ENCODE results near the gene TBC1D5. TPM values are rescaled to one million over a fixed set of nuclear protein-coding genes. Genes with fewer than 3 reads are reported as not detected.

Gene TBC1D5
- total RNA-seq, 1 experiment from 2014 or later = 33.9 TPM

DNA sequence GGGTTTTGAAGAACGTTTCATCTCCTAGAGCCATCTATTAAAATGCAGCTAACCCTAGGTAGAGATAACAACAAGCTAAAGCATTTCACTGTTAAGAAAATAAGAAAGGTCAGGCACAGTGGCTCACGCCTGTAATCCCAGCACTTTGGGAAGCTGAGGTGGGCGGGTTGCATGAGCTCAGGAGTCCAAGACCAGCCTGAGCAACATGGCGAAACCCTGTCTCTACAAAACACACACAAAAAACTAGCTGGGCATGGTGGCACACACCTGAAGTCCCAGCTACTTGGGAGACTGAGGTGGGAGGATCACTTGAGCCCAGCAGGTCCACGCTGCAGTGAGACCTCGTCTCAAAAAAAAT lies 5.4 kb upstream of the TBC1D5 start (continued):
- no peak for TF ChIP-seq CTCF (IDR thresholded peaks at IDR 0.05 in 2 of 3, conservative IDR thresholded peaks at IDR 0.05 in 1 of 3; ENCODE audit: borderline replicate concordance in 1 of 3, insufficient read depth in 1 of 3, low read depth in 2 of 3, low read length in 2 of 3)

DNA sequence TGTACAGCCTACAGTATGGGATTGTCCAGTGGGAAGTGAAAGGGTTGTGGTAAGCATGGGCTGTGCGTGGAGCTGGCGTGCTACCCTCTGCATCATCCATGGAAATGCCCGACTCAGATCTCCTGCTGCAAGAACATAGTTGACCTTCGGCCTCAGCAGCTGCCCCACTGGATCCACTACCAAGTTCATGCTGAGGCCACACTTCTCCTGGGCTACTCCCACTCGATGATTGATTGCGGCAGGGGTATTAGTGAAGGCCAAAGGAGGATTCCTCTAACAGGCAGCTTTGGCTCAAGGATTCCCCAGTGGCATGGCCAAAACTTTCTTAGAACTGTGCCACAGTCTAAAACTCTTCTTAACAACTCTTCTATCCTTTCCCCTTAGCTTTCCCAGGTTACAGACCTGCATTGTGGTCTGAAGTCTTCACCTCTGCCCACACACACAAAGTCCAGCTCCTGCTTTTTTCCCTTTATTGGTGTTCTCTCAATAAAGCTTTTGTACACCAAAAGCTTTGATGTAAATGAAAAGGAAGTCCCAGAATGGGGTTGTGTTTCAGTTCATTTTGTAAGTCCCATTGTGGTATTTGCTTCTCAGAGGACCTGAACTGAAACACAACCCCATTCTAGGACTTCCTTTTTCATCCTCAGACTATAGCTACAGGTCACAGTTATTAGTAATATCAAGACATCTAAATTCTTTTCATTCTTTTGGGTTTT lies 4.9 kb upstream of the TBC1D5 start:
- H3K9ac ChIP-seq (ENCODE audit: low read length) = no peak overlapping the region
- H3K27me3 ChIP-seq (ENCODE audit: insufficient read depth, low read length) = no peaks in the 10 kb centered on the region
- H2AFZ ChIP-seq (ENCODE audit: low read depth, low read length, poor library complexity, severe bottlenecking) = no peak overlapping the region
- no peak overlapping the region for H3K4me3 ChIP-seq (replicated peaks in 1 of 2; ENCODE audit: low read depth in 1 of 2, low read length in 2 of 2)
- POLR2A ChIA-PET = no interaction called here
- no peak overlapping the region for H3K27ac ChIP-seq (ENCODE audit: low read depth, low read length)
- DNase-seq (ENCODE audit: low read depth, low spot score) = no peak
- no peaks in the 10 kb centered on the region for H3K9me2 ChIP-seq (ENCODE audit: insufficient read depth)
- no peak overlapping the region for H3K4me2 ChIP-seq (ENCODE audit: low read length)
- RAD21 ChIA-PET (ENCODE audit: low non-redundant PET in 1 of 2, low total read pairs in 2 of 2, uncharacterized antibody in 2 of 2, unreplicated experiment in 2 of 2) = no interaction called here
- intact Hi-C loops (cut with micrococcal nuclease) = no loop called here
- no peaks in the 10 kb centered on the region for H3K9me3 ChIP-seq (ENCODE audit: control insufficient read depth in 1 of 2, insufficient read depth in 1 of 2, low read depth in 1 of 2, low read length in 2 of 2)
- H3K79me2 ChIP-seq (ENCODE audit: insufficient read depth, low read length) = no peaks in the 10 kb centered on the region
- no peak for ATAC-seq
- no peaks in the 10 kb centered on the region for H4K20me1 ChIP-seq (ENCODE audit: insufficient read depth)
- no TSS peak for BruUV-seq (replicated peaks)
- no peaks in the 10 kb centered on the region for H3K36me3 ChIP-seq (ENCODE audit: control insufficient read depth in 1 of 2, insufficient read depth in 2 of 2, low read length in 2 of 2)
- H3K4me1 ChIP-seq (ENCODE audit: control insufficient read depth in 1 of 2, insufficient read depth in 2 of 2, low read length in 2 of 2) = peaks cover 5 to 9% of the 10 kb centered on the region in 2 experiments; a peak in 2 of 4 replicates
- CTCF ChIA-PET = no interaction called here
- TF ChIP-seq EZH2phosphoT487 (IDR thresholded peaks at IDR 0.05; ENCODE audit: borderline replicate concordance) = no peak
- no peak for TF ChIP-seq SP1 (IDR thresholded peaks at IDR 0.05; ENCODE audit: low read depth)

DNA sequence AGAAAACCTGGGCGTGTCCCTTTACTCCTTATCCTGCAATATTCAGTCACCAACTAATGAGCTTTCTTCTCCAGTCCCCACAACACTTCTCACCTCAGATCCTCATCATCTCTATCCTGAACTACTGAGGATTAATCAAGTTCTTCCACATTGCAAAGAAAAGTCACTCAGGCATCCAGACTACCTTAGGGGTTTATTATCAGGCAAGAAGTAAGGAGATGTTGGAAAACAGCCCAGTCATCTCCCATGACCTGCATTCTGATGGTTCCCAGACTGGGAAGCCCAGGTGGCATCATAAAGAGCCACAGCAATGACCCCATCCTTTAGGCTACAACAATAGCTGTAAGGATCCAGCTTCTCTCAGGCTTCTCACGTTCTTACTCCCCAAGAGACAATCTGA lies 3.5 kb upstream of the TBC1D5 start:
- BruUV-seq (replicated peaks) = no TSS peak
- RAD21 ChIA-PET (ENCODE audit: low non-redundant PET in 1 of 2, low total read pairs in 2 of 2, uncharacterized antibody in 2 of 2, unreplicated experiment in 2 of 2) = no interaction called here
- no peak for TF ChIP-seq CEBPB (IDR thresholded peaks at IDR 0.05; ENCODE audit: low read depth)
- TF ChIP-seq CTCF (IDR thresholded peaks at IDR 0.05 in 2 of 3, conservative IDR thresholded peaks at IDR 0.05 in 1 of 3; ENCODE audit: borderline replicate concordance in 1 of 3, insufficient read depth in 1 of 3, low read depth in 2 of 3, low read length in 2 of 3) = no peak
- TF ChIP-seq SIN3A (IDR thresholded peaks at IDR 0.05; ENCODE audit: low read depth) = no peak
- TF ChIP-seq REST (IDR thresholded peaks at IDR 0.05; ENCODE audit: low read depth) = no peak
- TF ChIP-seq, protein P1, sequence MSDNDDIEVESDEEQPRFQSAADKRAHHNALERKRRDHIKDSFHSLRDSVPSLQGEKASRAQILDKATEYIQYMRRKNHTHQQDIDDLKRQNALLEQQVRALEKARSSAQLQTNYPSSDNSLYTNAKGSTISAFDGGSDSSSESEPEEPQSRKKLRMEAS (IDR thresholded peaks at IDR 0.05) = no peak

More for the DNA sequence above, 3.5 kb upstream of the TBC1D5 start:
- H3K4me3 ChIP-seq (replicated peaks in 1 of 2; ENCODE audit: low read depth in 1 of 2, low read length in 2 of 2) = no peak overlapping the region
- ATAC-seq (no peak), DNase-seq (ENCODE audit: low read depth, low spot score) (no peak)
- intact Hi-C loops (cut with micrococcal nuclease) = no loop called here
- peaks cover 9% of the 10 kb centered on the region for H3K79me2 ChIP-seq (ENCODE audit: insufficient read depth, low read length)
- ChIA-PET POLR2A (no interaction called here), CTCF (no interaction called here)
- H3K4me2 ChIP-seq (ENCODE audit: low read length) = no peak overlapping the region
- no peaks in the 10 kb centered on the region for H3K27me3 ChIP-seq (ENCODE audit: insufficient read depth, low read length)
- no peaks in the 10 kb centered on the region for H4K20me1 ChIP-seq (ENCODE audit: insufficient read depth)
- H3K36me3 ChIP-seq (ENCODE audit: control insufficient read depth in 1 of 2, insufficient read depth in 2 of 2, low read length in 2 of 2) = no peaks in the 10 kb centered on the region
- no peak overlapping the region for H2AFZ ChIP-seq (ENCODE audit: low read depth, low read length, poor library complexity, severe bottlenecking)
- peaks cover 7 to 14% of the 10 kb centered on the region in 2 experiments; a peak in 2 of 4 replicates for H3K4me1 ChIP-seq (ENCODE audit: control insufficient read depth in 1 of 2, insufficient read depth in 2 of 2, low read length in 2 of 2)
- H3K9ac ChIP-seq (ENCODE audit: low read length) = no peak overlapping the region
- no peaks in the 10 kb centered on the region for H3K9me2 ChIP-seq (ENCODE audit: insufficient read depth)
- H3K27ac ChIP-seq (ENCODE audit: low read depth, low read length) = no peak overlapping the region
- H3K9me3 ChIP-seq (ENCODE audit: control insufficient read depth in 1 of 2, insufficient read depth in 1 of 2, low read depth in 1 of 2, low read length in 2 of 2) = no peaks in the 10 kb centered on the region

All from HCT116 (cell line).